Suppressor macrophage treated with lipopolysaccharide for 4 hours (primary cell): ENCODE data around the gene UMODL1.

Source experiments
- DNase-seq: peaks from one replicate; pipeline ENCODE4 v3.0.0-alpha.2; 2020

Gene UMODL1

DNA sequence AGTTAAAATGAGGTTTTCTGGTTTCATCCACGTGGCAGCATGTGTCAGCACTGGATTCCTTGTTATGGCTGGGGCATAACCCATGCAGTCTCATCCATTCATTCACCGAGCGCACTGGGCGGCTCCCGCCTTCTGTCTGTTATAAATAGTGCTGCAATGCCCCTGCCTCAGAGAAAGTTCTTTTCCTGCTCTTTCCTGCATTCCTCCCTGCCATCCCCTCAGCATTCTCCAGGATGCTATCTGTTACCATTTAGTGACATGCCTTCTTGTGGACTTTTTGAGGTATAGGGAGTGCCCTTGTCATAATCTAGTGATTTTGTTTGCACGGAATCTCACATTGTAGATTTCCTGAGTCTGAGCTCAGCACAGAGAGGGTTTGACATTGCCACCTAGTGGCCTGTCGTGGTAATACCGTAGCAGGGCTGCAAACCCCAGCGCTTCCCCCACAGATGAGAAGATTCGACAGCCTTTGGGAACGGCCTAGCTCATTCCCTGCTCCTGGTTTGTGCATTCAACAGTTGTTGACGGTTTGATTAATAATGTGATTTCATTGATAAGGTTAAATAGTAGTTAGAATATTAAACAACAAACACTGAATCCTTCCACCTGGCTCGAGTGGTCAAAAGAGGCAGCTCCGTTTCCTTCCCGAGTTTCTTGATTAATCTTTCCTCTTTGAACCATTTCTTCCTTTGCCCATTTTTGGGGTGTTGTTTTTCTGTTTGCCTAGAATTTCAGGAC lies 46.3 kb downstream of the UMODL1 start:
- DNase-seq: peak; percentile 80

DNA sequence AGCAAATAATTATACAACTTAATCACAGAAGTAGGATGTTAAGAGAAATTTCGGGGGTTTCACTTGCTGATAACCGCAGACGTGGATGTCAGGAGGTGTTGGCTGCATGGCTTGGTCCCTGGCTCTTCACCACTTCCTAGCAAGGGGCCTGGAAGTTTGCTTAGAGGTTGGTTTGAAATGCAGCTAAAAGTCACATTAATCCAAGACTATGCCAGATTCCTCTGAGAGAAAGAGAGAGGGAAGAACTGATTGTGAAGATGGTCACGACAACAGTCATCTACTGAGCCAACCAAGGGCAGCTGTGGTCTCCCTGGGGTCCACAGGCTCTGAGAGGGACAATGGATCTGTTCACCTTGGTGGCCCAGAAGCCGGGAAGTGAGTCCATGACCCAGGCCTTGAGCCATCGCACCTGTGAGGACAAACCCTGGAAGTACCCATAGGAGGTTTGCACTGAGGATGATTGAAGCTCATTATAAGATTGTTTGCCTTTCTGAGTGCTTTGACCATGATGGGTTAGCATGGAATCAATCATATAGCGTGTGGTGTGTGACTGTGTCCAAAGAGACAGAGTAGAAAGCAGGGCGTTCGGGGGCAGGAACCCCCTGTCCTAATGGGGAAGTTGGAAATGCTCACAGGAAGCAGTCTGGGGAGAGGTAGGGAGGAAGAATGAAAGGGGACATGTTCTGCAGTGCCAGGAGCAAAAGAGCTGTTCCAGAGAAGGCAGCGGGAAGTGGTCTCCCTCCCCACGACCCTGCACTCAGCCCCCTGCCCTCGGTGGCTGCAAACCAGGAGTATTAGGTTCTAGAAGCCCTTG lies 47.1 kb downstream of the UMODL1 start:
- DNase-seq: no peak

DNA sequence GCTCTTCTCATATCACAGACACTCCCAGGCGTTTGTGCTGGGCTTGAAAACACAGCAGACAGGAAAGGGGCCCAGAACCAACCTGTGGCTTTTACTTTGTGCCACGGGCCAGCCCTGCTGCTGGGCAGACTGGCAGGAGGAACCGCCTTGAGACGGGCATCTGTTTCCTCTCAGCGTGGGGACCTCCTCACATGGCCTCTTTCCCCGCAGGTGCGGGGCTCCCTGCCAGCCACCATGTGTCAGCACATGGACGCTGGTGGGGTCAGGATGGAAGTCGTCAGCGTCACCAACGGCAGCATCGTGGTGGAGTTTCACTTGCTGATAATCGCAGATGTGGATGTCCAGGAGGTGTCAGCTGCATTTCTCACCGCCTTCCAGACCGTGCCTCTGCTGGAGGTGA lies 47.8 kb downstream of the UMODL1 start:
- no peak for DNase-seq

DNA sequence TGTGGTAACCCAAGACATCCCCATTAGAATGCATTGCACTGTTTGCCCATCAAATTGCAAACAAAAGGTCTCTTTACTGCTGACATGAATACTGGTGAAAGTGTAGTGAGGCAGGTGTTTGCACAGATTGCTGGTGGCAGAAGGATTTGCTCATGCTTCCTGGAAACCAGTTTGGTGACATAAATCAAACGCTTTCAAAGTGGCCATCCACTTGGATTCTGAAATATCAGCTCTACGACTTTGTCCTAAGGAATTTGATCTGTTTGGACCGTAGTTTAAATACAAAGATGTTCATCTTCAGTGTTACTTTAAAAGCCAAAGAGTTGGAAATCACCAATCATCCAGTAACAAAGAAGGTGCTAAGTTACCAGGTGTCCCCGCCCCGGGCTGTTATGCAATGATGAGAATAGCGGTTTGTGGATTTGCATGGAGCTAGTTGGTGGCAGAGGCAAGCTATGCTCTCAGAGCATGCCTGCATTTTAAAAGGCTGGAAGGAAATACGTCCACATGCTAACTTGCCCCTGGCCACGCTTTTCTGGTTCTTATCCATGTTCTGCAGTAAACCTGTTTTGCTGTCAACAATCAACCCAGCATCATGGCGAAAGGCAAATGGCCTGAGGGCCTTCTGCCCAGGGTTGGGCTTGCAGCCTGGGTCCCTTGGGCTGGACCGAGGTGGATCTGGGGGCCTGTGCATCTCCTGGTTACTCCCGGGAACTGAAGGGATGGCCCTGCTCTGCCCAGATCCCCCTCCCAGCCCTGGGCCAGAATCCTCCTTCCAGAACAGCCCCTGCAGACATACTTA lies 49.2 kb downstream of the UMODL1 start:
- DNase-seq: no peak

DNA sequence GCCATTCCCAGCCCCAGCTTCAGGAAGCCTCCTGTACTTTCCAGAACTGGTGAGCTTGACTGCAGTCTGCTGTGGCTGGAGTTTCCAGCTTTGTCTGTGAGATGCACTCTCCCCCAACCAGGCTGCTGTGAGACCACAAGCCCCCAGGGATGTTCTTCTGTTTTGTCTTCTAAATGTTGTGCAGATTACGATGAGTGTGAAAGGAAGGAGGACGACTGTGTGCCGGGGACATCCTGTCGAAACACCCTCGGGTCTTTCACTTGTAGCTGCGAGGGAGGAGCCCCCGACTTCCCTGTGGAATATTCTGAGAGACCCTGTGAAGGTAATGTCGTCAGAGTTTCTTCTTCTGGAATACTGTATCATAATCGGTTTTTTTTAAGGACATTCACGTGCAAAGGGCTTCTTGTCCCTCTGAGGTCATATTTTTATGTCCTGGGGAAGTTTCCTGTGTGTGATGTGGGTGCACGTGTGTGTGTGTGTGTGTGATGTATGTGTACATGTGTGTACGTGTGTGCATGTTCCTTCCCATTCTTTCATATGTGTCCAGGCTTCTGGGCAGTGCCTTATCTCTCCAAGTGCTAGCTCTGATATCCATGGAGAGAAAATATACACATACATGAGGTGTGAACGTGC lies 49.9 kb downstream of the UMODL1 start:
- no peak for DNase-seq

DNA sequence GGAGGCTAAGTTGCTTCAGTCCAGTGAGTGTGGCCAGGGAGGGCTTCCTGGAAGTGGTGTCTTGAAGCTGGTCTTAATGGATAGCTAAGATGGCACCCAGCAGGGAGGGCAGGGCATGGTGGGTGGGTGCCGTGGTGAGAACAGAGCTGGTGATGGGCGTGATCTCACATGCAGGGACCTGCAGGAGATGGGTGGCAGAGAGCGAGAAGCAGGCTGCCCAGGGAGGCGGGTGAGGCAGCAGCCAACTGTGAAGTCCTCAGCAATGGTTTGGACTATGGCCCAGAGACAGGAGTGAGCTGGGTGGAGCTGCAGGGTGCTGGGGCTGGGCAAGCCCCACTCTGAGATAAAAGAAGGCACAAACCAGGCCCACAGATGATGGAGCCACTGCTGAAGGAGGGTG lies 50.7 kb downstream of the UMODL1 start:
- no peak for DNase-seq

DNA sequence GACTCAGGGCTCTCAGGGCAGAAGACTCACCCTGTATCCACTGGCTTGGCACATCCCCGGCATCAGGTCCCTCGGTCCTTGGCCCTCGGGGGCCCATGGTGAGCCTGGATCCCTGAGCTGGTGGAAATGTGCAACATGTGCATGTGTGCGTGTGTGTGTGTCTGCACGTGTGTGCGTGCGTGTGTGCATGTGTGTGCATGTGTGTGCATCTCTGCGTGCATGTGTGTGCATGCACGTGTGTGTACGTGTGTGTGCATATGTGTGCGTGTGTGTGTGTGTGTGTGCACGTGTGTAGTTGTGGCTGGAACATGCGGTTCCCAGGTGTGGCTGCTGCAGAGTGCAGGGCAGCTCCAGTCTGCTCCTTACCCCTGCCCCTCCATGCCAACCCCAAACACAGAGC lies 51.3 kb downstream of the UMODL1 start:
- no peak for DNase-seq

DNA sequence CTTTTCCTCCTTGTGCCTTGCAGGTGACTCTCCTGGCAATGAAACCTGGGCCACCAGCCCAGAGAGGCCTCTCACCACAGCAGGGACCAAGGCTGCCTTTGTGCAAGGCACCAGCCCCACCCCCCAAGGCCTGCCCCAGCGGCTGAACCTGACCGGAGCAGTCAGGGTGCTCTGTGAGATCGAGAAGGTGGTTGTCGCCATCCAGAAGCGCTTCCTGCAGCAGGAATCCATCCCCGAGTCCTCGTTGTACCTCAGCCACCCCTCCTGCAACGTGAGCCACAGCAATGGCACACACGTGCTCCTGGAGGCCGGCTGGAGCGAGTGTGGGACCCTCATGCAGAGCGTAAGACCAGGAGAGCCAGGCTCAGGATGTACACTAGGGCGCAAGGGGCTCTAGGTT lies 51.7 kb downstream of the UMODL1 start:
- DNase-seq: no peak

DNA sequence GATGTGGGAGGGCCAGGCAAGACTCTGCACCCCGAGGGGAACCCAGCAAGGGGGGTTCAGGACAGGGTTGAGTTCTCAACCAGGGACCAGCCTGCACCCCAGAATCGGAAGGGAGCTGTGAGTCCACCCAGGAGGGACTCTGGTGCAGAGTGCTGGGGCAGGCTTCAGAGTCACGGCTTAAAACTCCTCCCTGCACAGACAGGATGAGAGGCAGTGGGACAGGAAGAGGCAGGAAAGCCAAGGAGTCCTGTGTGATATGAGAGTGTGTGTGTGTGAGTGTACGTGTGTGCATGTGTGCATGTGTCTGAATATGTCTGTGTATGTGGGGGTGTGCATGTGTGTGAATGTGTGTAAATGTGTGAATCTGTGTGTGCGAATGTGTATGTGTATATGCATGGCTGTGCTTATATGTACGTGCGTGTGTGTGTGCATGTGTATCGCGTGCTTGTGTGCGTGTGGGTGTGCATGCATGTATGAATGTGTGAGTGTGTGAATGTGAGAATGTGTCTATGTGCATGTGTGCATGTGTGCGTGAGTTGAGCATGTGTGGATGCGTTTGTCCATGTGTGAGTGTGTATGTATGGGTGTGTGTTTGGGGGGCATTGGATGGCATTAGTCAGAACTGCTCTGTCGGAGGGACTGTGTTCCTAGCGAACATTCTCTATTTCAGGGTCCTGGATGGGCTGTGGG lies 52.2 kb downstream of the UMODL1 start:
- no peak for DNase-seq

DNA sequence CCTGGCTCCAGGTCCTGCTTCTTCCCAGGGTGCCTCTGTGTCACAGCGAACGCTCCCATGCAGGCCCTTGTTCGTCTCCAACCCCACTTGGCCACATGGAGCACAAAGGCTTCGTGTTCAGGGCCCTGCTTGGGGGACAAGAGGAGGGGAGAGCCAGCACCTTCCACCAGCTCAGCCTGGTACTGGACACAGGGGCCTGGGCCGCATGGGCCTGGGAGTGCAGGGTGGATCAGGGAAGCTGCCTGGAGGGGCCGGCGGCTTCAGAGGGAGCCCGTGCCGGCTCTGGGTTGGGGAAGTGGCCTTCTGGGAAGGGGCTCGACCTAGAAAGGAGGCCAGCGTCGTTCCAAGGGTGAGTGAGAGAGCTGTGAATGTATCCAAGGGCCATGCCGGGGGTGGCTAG lies 53.0 kb downstream of the UMODL1 start:
- DNase-seq: no peak

DNA sequence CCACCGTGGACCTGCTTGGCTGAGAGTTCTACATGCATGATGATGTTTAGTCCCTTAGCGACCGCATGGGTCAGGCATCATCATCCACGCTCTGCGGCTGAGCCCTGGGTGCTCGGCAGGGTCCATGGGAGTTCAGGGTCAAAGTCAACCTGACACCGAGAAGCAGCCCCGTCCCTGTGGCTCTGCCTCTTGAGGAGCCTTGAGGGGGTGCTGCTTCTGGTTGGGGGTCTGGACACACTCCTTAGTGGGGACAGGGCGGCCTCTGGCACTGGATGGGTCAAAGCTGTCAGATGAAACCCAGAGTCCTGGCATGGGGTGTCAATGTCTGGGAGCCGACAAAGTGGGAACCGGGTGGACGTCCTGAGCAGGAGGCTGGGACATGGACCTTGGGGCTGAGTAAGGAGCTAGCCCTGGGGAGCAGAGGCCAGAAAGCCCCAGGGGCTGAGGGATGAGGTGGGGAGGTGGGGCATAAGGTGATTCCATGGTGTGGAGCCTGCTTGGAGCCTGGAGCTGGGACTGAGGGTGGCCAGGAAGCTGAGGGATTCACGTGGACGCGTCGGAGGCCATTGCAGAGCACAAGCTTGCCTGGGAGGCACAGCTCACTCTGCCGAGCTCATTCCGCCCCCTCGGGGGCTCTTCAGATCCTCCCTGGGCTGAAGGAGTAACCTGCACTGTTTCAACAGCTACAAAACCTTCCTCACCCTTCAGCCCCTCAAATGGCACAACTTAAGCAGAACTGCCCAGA lies 53.9 kb downstream of the UMODL1 start:
- no peak for DNase-seq

DNA sequence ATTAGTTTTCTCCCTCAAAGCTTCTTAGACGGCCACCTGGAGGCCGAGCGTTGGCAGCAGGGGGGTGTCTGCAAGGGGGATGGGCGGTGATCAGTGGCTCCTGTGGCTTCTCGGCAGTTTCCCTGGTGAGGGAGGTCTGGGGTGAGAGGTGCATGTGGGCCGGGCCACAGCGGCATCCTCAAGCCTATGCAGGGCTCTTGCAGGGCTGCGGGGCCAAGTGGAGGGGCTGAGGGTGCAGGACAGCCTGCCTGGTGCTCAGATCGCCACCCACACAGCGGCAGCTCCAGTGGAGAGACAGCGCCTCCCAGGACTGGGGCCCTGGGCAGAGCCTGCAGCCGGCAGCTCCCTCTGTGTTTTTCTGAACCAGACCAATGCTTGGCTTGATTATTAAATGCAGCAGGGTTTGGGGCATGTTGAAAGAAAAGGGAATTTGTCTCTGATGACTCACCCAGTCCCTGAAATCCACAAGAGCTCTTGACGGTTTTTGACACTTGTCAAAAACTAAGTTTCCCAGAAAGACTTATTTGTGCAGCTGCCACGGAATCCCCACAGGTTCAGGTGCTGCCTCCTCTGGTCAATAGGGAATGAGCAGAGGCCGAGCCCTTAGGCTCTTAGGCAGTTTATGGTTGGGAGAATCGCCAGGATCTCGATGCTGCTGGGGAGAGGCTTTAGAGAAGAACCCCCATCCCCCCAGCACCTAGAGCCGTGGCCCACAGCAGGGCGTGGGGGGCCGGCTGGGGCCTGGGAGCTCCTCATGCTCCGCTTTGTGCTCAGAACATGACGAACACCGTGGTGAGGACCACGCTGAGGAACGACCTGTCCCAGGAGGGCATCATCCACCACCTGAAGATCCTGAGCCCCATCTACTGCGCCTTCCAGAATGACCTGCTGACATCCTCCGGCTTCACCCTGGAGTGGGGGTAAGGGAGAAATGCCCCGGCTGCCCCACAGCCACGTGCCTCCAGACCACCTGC lies 54.7 kb downstream of the UMODL1 start:
- peak; percentile 53 for DNase-seq

DNA sequence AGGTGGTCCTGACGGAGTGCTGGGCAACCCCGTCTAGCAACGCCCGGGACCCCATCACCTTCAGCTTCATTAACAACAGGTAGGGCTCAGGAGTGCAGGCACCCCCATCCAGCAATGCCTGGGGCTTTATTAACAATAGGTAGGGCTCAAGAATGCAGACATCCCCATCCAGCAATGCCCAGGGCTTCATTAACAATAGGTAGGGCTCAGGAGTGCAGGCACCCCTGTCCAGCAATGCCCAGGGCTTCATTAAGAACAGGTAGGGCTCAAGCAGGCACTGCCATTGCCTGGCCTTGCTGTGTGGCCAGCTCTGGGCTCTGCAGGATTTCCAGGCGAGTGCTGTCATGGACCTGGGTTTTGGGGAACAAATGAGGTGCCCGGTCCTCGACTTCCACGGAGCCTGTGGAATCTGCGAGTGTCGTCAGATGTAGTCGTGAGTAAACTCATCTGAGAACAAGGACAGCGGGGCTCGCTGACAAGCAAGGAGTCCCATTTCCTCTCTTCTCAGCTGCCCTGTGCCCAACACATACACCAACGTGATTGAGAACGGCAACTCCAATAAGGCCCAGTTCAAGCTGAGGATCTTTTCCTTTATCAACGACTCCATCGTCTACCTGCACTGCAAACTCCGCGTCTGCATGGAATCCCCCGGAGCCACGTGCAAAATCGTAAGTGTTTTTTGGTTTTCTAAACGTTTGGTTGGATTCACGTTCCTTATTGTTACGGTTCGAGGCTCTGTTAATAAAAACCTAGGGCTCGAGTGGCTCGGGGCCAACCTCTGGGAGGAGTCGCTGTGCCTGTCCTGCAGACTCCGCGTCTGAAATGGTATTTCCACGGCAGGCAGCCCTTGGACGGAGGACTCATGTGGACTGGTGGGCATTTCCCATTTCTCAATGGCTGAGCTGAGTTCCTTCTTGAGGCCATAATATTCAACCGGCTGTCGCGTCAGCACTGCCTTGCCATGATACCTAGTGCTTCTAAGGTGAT lies 56.3 kb downstream of the UMODL1 start:
- no peak for DNase-seq

DNA sequence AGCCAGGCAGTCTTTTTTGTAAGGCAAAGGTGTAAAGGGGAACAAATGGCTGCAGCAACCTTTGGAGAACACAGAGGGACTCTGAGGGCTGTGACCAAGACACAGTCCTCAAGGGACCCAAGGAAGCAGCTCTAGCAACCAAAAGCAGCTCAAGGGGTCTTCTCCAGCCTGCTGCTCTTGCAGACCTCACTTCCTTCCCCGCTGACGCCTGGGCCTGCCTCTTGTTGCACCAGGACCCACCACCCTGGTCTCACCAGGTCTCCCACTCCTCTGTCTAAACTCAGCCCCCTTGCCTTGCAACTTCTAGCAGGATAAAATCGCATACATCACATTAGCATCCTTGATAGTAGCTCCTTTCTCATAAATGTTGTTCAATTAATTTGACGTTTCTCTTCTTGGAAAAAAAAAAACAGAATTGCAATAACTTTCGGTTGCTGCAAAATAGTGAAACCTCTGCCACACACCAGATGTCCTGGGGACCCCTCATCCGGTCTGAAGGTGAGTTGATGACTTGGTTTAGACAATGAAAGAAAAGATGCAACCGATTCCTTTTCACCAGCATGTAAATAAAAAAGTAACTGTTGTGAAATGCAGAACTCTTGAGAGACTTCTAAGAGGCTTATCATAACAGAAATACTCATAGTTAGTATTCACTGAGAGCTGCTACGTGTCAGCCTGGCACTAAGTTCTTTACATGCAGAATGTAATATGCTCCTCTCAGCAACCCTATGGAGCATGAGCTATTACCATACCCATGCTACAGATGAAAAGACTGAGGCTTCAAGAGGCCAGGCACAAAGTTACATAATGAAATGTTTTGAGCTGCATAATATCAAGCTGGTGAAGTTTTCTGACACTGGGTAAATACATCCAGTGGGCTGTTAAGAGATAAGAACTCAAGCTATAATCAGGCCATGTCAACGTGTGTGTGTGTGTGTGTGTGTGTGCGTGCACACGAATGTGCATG lies 58.5 kb downstream of the UMODL1 start:
- DNase-seq: no peak

DNA sequence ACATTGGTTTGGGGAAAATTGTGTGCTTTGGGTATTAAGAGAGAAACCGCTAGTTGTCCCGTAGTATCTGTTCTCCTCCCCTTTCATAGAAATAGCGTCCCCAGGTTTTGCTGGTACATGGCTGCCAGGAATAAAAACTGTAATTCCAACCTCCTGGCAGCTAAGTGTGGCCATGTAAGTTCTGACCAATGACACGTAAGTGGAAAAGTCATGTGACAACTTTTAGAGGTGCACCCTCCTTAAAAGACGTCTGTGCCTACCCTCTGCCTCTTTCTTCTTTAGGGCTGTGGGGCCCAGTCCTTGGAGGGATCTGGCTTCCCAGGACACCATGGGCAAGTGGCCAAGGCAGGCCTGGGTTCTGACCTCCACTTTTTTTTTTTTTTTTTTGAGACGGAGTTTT lies 59.3 kb downstream of the UMODL1 start:
- DNase-seq: no peak

DNA sequence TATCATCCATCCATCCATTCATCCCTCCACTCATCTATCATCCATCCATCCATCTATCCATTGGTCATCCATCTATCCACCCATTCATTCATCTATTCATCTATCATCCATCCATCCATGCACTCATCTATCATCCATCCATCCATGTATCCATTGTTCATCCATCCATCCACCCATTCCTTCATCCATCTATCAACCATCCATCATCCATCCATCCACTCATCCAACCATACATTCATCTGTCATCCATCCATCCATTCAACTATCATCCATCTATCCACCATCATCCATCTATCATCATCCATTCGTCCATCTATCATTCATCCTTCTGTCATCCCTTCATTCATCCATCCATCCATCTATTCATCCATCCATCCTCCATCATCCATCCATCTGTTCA lies 61.1 kb downstream of the UMODL1 start:
- no peak for DNase-seq

DNA sequence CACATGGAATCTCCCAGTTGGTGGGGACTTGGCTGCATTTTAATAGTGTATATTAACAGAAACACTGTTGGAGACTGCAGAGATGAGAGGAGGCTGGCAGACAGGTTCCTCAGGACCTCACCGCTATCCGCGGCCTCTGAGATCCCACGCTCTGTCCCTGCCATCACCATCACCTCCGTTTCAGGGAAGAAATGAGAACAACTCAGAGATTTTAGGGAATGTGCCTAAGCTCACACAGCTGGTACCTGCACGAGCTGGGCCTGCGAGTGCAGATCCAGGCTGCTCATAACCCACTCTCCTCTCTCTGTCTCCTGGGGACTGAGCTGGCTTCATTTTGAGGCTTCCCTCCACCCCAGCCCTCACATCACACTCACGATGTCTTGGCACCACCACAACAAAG lies 62.0 kb downstream of the UMODL1 start:
- no peak for DNase-seq
